Amygdala (tissue), 56 donors: Measurements from ENCODE around the gene HDAC8.
A peak's percentile ranks its signal among the peaks of the same experiment; 100 is the strongest.
"Not testable (repeated sequence)": the region's sequence is repeated elsewhere in the genome, so short reads cannot be mapped to it uniquely, and the experiment has no call there.

Experiments used
- DNase-seq, 56 donors: peaks; one replicate each; lab custom pipeline; 2025; lab: John Stamatoyannopoulos, UW

HDAC8 gene

GRCh38 chrX:72340626-72341025 lies 232.0 kb downstream of the HDAC8 start:
- DNase-seq: peak in 1 of 56 donors; percentile 0

- peak in 1 of 56 donors; percentile 0 for DNase-seq
These were observed 232.6 kb downstream of the HDAC8 start for GRCh38 chrX:72340041-72340440.

- no peak for DNase-seq
These were observed 242.5 kb downstream of the HDAC8 start for GRCh38 chrX:72330131-72330530.

- DNase-seq: no peak
These were observed 245.9 kb downstream of the HDAC8 start for GRCh38 chrX:72326605-72327300.

- not testable (repeated sequence) for DNase-seq
These were observed 253.0 kb downstream of the HDAC8 start for GRCh38 chrX:72319651-72320050.

- no peak for DNase-seq
These were observed 255.5 kb downstream of the HDAC8 start for GRCh38 chrX:72317139-72317538.

- no peak for DNase-seq
These were observed 256.1 kb downstream of the HDAC8 start for GRCh38 chrX:72316408-72317110.

- no peak for DNase-seq
These were observed 257.8 kb downstream of the HDAC8 start for GRCh38 chrX:72314881-72315280.

- DNase-seq: no peak
These were observed 258.7 kb downstream of the HDAC8 start for GRCh38 chrX:72313707-72314641.

- no peak for DNase-seq
These were observed 260.2 kb downstream of the HDAC8 start for GRCh38 chrX:72312311-72312940.

GRCh38 chrX:72309297-72310071 lies 263.2 kb downstream of the HDAC8 start:
- DNase-seq: no peak

- DNase-seq: peak in 48 of 56 donors; percentile 0 to 56 (median 12)
These were observed 263.9 kb downstream of the HDAC8 start for GRCh38 chrX:72308566-72309296.

- DNase-seq: no peak
These were observed 264.5 kb downstream of the HDAC8 start for GRCh38 chrX:72308209-72308565.

GRCh38 chrX:72307646-72308051 lies 265.0 kb downstream of the HDAC8 start:
- DNase-seq: no peak

- peak in 49 of 56 donors; percentile 1 to 68 (median 25) for DNase-seq
These were observed 265.6 kb downstream of the HDAC8 start for GRCh38 chrX:72306851-72307645.

GRCh38 chrX:72306085-72306801 lies 266.4 kb downstream of the HDAC8 start:
- DNase-seq: peak in 3 of 56 donors; percentile 0 to 26 (median 4)

GRCh38 chrX:72305286-72306084 lies 267.2 kb downstream of the HDAC8 start, which contains the start of gene CITED1:
Gene CITED1 (minus strand): TSS chrX:72305914. CDS start chrX:72302869, 3,045 bp downstream.
- peak in 4 of 56 donors; percentile 1 to 18 (median 6) for DNase-seq
